Endometrial microvascular endothelial cells (primary cell): Measurements from ENCODE around the gene TOMM70. TPM values are rescaled to one million over a fixed set of nuclear protein-coding genes. Genes with fewer than 3 reads are reported as not detected.
"Not testable (repeated sequence)": the region's sequence is repeated elsewhere in the genome, so short reads cannot be mapped to it uniquely, and the experiment has no call there.

Experiments
- in situ Hi-C: cut with HindIII; loops from 2 replicates; pipeline ENCODE4 v1.10.0; 2017; ENCODE audit warnings: low sequenced_read_pairs, low pct_unique_long_range_greater_than_20kb; ENCODE audit errors: inconsistent ontology term
- total RNA-seq: library from RNA; depleted of rRNA; stranded (reverse); fragments of >200 nt; gene quantifications from one replicate; pipeline ENCODE4 v1.2.3, GENCODE V29; 2015; ENCODE audit errors: inconsistent ontology term

TOMM70 gene
- total RNA-seq, 1 donor from 2014 or later = 36.2 TPM

GRCh38 chr3:100334488-100335351, 66.2 kb downstream of the TOMM70 start, which contains the start of gene NIT2:
Gene NIT2, plus strand, starts transcription at chr3:100334757. Its CDS starts 35 bp downstream, at chr3:100334792.
- in situ Hi-C loops = no loop called here

DNA sequence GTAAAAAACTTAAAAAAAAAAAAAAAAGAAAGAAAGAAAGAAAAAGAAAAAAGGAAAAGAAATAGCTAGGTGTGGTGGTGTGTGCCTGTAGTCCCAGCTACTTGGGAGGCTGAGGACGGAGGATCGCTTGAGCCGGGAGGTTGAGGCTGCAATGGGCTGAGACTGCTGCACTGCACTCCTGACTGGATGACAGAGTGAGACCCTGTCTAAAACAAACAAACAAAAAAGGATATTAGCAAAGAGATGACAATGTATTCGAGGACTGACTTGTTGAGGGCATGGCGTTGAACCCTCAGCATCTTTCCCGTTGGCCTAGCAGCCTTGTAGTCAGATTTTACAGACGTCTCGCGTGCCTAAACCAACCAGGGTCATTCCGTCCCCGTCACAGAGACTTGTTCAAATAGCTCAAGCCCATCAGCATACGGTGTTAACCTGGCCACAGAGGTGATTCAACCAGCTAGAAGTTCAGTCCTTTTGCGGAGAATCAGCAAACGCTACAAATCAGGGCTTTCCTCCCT, 66.9 kb downstream of the TOMM70 start:
- in situ Hi-C loops = no loop called here

DNA sequence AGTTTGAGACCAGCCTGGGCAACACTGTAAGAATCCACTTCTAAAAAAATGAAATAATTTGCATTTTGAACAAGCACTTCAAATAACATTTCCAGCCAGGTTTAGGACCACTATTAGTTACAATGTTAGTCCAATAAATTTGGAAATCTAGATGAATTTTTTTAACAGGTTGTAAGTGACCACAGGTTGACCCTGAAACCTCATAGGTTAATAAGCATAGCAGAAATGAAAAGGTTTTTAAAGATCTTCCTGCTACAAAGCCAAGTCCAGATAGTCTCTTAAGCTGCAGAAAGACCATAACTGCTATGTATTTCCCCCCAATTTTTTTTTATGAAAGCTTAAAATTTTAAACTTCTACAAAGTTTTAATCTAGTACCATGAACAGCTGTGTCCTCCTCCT, 67.8 kb downstream of the TOMM70 start:
- in situ Hi-C loops = no loop called here

- in situ Hi-C loops = no loop called here
Observed at GRCh38 chr3:100331660-100332059, 69.2 kb downstream of the TOMM70 start.

GRCh38 chr3:100330651-100331050, 70.2 kb downstream of the TOMM70 start:
- in situ Hi-C loops = no loop called here

DNA sequence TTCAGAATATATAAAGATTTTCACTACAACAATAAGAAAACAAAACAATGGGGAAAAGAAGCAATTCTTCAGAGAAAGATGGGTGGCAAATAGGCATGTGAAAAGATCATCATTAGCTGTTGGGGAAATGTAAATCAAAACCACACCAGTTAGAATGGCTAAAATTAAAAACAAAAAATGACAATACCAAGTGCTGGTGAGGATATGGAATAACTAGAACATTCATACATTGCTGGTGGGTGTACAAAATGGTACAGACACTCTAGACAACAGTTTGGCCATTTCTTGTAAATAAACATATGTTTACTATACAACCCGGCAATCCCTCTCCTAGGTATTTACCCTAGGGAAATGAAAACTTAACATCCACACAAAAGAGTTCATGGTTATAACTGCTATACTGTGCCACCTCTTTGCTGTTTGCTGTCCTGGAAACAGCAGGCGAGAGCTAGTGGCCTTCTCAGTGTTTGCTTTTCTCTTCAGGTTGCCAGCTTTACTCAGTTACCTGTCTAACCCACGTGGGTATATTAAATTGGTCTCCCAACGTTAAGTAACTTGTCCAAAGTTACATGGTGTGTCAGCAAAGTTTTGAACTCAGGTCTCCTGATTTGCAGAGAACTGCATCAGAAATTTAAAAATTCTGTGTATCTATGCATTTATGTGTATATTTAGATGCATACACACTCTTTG, 70.9 kb downstream of the TOMM70 start:
- in situ Hi-C loops = no loop called here

DNA sequence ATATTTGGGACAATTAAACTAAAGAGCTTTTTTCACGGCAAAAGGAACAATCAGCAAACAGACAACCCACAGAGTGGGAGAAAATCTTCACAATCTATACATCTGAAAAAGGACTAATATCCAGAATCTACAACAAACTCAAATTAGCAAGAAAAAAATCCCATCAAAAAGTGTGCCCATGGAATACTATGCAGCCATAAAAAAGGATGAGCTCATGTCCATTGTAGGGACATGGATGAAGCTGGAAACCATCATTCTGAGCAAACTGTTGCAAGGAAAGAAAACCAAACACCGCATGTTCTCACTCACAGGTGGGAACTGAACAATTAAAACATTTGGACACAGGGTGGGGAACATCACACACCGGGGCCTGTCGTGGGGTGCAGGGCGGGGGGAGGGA, 73.5 kb downstream of the TOMM70 start:
- in situ Hi-C loops = not testable (repeated sequence)

GRCh38 chr3:100325827-100326226, 75.1 kb downstream of the TOMM70 start:
- in situ Hi-C loops = no loop called here

GRCh38 chr3:100324044-100324443, 76.8 kb downstream of the TOMM70 start:
- in situ Hi-C loops = no loop called here

GRCh38 chr3:100319951-100320350, 80.9 kb downstream of the TOMM70 start:
- in situ Hi-C loops = no loop called here

GRCh38 chr3:100317912-100318311, 83.0 kb downstream of the TOMM70 start:
- in situ Hi-C loops = no loop called here

DNA sequence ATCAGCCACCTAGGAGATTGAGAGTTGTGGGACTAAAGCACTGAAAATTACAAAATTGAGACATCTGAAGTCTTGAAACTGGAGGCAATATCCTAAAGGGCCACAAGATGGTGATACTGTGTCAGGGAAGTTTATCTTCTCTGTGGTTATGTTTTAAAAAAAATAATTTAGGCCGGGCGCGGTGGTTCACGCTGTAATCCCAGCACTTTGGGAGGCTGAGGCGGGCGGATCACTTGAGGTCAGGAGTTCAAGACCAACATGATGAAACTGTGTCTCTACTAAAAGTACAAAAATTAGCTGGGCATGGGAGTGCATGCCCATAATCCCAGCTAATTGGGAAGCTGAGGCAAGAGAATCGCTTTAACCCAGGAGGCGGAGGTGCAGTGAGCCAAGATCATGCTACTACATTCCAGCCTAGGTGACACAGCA, 84.2 kb downstream of the TOMM70 start:
- in situ Hi-C loops = no loop called here

Other genes starting within 250 kb of the TOMM70 start
- gene TBC1D23, start 140.1 kb downstream of the TOMM70 start, total RNA-seq = 30.3 TPM
- 14.7 TPM for gene NIT2, start 66.3 kb downstream of the TOMM70 start, total RNA-seq
- gene LNP1, start 450 bp upstream of the TOMM70 start, total RNA-seq = 1.1 TPM
- gene TMEM45A, start 91.5 kb upstream of the TOMM70 start, total RNA-seq = 5.2 TPM
- not detected for gene ADGRG7, start 208.5 kb upstream of the TOMM70 start, total RNA-seq